Suppressor macrophage (primary cell): ENCODE measurements around the gene TARM1.
"Not testable (repeated sequence)": the region's sequence is repeated elsewhere in the genome, so short reads cannot be mapped to it uniquely, and the experiment has no call there.

Source experiments
- DNase-seq, 4 experiments: peaks; one replicate each; pipeline ENCODE4 v3.0.0-alpha.2; 2020 to 2022
- total RNA-seq, 17 experiments: gene quantifications; one replicate each; lab custom pipeline; 2026; ENCODE audit warnings: mixed read lengths in 6 of 17, inconsistent platforms in 3 of 17; lab: John Stamatoyannopoulos, UW

Gene TARM1
- 0 to 0.33 (median 0) reads per million in 17 experiments for total RNA-seq

DNA sequence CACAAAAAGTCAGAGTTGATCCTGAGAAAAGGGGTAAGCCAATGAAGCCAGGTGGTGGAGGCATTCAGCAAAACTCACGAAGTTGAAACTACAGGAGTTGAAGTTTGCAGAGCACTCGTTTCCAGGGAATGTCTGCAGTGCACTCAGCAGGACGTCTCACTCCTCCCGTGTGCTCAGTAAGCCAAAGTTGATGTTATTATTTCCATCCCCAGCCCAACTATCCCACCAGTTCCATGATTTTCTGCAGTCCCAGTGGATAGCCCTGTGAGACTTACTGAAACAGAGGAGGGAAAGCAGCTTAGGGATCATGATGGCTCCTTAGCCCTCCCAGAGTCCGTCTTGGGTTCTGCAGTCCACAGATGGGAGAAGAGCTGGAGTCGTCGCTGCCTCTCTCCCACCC, at the start of gene TARM1:
TSS of gene TARM1 (minus strand) at position 334 of the 400 bp plus-strand sequence. CDS start at position 309, 25 bp downstream.
- DNase-seq: peak in 1 of 4 experiments; percentile 21

GRCh38 chr19:54129617-54129996, 48.4 kb upstream of the TARM1 start:
- no peak for DNase-seq

GRCh38 chr19:54128796-54129616, 47.8 kb upstream of the TARM1 start:
- no peak for DNase-seq

- DNase-seq: no peak
Observed at GRCh38 chr19:54128441-54128725, 47.2 kb upstream of the TARM1 start.

- no peak for DNase-seq
Observed at GRCh38 chr19:54127688-54128440, 46.7 kb upstream of the TARM1 start.

DNA sequence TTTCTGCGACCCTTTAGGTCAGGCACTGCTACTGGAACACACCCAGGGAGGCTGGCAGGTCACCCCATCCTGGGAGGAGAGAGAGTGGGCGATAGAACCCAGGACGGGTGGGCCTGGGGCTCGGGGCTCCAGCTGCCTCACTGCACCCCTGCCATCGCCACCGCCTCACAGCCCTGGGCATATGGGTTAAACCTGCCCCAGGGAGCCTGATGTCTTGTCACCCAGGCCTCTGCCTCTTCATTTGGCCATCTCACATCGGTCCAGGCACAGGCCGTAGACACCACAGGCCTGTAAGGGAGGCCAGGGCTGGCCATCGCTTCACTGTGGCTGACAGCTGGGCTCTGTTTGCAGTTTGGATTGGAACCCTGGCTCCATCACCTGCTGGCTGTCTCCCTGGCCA, 44.5 kb upstream of the TARM1 start:
- no peak for DNase-seq

GRCh38 chr19:54124393-54124792, 43.2 kb upstream of the TARM1 start:
- no peak for DNase-seq

DNA sequence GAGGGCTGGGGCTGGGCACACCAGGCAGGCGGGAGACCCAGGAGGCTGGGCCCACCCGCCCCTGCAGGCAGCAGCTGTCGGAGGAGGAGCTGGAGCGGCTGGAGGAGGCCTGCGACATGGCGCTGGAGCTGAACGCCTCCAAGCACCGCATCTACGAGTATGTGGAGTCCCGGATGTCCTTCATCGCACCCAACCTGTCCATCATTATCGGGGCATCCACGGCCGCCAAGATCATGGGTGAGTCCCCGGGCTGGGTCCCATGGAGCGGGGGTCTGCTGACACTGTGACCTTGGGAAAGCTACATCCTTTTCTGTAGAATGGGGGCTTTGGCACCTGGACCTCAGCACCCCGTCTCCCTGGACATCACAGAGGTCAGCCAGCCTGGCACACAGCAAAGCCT, 42.5 kb upstream of the TARM1 start:
- DNase-seq: no peak

DNA sequence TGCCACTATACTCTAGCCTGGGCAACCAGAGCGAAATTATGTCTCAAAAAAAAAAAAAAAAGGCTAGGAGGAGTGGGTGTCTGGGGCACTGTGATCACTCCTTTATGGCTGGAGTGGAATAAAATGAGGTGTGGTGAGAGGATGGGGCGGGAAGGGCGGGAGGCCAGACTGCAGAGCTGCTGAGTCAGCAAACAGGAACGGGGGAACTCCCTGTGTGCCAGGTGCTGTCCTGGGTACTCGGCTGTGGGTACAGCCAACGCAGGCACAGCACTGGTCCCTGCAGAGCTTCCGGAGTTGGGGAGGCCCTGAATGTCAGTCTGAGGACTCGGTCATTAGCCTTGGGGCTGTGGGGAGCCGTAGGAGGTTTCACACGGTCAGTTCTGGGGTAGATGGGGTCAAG, 40.1 kb upstream of the TARM1 start:
- DNase-seq: no peak

DNA sequence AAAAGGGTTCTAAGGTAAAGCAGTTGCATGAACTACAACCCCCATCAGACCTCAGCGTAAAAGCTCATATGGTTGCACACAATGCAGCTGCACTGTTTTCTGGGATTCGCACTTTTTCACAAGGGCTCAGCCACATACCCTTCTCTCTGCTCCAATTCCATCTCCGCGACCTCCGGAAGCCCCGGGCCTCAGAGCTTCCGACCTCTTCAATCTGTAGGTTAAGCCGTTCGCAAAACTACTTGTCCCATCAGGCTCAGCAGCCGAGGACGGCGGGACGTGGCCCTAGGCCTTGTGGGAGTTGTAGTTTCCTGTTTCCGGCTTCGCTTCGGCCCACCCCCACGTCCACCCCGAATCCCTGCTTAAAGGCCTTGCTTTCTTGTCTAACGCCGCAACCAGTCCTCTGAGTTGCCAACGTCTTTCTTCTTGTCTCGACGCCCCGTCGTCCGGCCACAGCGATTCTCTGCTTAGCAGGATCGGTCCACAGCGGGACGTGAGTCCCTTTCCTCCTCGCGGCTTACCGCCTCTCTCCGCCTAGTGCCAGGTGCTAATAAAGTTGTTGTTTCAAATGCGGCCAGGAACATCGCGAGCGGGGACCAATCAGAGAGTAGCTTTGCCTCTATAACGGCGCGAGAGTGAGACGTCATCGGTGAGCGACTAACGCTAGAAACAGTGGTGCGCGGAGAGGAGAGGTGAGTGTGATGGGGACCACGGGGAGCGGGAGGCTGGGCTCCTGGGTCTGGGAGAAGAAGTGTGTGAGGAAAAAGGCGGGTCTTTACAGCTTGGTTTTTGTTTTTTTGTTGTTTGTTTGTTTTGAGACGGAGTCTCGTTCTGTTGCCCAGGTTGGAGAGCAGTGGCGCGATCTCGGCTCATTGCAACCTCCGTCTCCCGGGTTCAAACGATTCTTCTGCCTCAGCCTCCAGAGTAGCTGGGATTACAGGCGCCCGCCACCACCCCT, 34.2 kb upstream of the TARM1 start, which contains the start of the genes PRPF31 and TFPT:
TSS of gene PRPF31 (plus strand) at position 646 of the 955 bp plus-strand sequence. CDS start 2,525 bp downstream, outside the sequence.
TSS of gene TFPT (minus strand) at position 549 of the 955 bp plus-strand sequence. CDS start at position 161, 388 bp downstream.
- DNase-seq: peak; percentile 98 to 99 (median 98)

- DNase-seq: peak; percentile 73 to 87 (median 84)
Observed at GRCh38 chr19:54114340-54115108, 33.4 kb upstream of the TARM1 start.

DNA sequence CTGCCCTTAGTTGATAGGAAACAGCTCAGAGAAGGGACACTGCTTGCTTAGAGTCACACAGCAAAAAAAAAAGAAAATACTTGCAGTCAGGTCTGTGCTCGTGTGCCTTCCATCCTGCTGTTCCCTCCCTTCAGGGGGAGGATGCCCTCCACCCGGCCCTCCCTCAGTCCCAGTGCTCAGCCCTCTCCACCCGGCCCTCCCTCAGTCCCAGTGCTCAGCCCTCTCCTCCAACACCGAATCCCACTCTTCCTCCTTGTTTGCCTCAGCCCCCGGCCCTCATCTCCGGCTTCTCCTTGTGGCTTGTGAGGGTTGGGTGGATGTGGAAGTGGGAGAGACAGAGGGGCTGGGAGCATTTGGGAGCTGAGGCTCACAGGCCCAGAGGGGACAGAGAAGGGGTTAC, 28.5 kb upstream of the TARM1 start:
- DNase-seq: no peak

DNA sequence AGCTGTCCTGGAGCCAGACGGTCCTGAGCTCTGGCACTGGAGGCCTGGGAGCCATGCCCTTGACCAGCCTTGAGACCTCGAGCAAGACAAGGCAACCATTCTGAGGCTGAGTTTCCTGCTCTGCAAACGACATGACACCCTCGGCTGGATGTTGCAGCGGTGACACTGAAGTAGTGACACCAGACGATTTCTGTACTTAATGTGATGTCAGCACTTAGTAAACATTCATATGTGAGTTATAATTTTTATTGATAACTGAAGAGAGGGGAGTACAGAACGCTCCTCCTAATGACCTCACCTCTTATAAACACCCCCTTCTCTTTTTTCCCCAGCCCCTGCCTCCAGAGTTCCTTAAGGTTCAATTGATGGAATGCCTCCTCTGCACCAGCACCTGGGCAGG, 27.3 kb upstream of the TARM1 start:
- no peak for DNase-seq

- DNase-seq: no peak
Observed at GRCh38 chr19:54107876-54108490, 26.8 kb upstream of the TARM1 start.

DNA sequence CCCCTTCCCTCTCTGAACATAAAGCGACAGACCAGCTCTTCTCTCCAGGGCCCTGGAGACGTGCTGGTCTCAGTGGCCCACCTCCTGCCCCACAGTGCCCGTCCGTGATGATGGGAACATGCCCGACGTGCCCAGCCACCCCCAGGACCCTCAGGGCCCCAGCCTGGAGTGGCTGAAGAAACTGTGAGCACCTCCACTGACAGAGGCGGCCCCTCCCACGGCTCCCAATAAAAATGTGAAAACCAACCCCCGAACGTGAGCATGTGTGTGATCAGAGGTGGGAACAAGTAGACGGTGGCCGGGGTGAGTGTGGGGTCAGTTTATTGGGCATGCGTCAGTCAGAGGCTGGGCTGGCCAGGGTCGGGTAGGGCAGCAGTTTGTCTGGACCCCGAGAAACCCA, 25.6 kb upstream of the TARM1 start:
- DNase-seq: no peak

GRCh38 chr19:54105796-54106195, 24.6 kb upstream of the TARM1 start:
- DNase-seq: no peak

GRCh38 chr19:54104998-54105715, 24.0 kb upstream of the TARM1 start:
- peak in 2 of 4 experiments; percentile 15 to 26 for DNase-seq

- DNase-seq: peak; percentile 99 to 100 (median 100)
Observed at GRCh38 chr19:54102421-54103169, 21.4 kb upstream of the TARM1 start, which contains the start of gene NDUFA3. Gene NDUFA3 (plus strand): TSS chr19:54102855. CDS start chr19:54102879, 24 bp downstream.

- peak; percentile 84 to 93 (median 90) for DNase-seq
Observed at GRCh38 chr19:54100561-54100960, 19.4 kb upstream of the TARM1 start, which contains the start of gene OSCAR. Gene OSCAR (minus strand): TSS chr19:54100803. CDS start chr19:54100792, 11 bp downstream.

DNA sequence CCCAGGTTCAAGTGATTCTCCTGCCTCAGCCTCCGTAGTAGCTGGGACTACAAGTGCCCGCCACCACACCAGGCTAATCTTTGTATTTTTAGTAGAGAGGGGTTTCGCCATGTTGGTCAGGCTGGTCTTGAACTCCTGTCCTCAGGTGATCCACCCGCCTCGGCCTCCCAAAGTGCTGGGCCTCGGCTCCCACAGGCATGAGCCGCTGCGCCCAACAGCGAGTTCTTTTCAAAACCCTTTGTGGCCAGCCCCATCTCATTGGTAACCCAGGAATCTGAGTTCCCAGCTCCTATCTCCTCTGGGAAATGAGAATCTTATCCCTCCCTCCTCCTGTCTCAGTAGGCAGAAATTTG, 18.7 kb upstream of the TARM1 start:
- DNase-seq: not testable (repeated sequence)
